Endodermal cell (in vitro differentiated cells): ENCODE measurements around the gene UQCR10. TPM values are rescaled to one million over a fixed set of nuclear protein-coding genes. Genes with fewer than 3 reads are reported as not detected.

Experiments used
- DNase-seq: peaks from one replicate; pipeline ENCODE4 v3.0.0-alpha.2; 2017
- H3K27ac ChIP-seq: 2 replicates; pipeline ENCODE4 v1.5.1; 2013; ENCODE audit warnings: mild to moderate bottlenecking, low read depth, low read length, moderate library complexity
- H3K27me3 ChIP-seq: 2 replicates; pipeline ENCODE4 v1.6.1; 2013; ENCODE audit warnings: mild to moderate bottlenecking, low read length, moderate library complexity; ENCODE audit not compliant: insufficient read depth, control insufficient read depth, poor library complexity, severe bottlenecking
- H3K36me3 ChIP-seq: 2 replicates; pipeline ENCODE4 v1.7.0; 2013; ENCODE audit warnings: mild to moderate bottlenecking, low read length, moderate library complexity; ENCODE audit not compliant: control insufficient read depth, insufficient read depth
- H3K4me1 ChIP-seq: one replicate; pipeline ENCODE4 v1.7.0; 2013; ENCODE audit warnings: low read length; ENCODE audit not compliant: control insufficient read depth, insufficient read depth
- H3K4me3 ChIP-seq: 2 replicates; pipeline ENCODE4 v1.5.1; 2013; ENCODE audit warnings: mild to moderate bottlenecking, low read length, moderate library complexity
- H3K9ac ChIP-seq: 2 replicates; pipeline ENCODE4 v1.6.1; 2013; ENCODE audit warnings: mild to moderate bottlenecking, low read length, moderate library complexity; ENCODE audit not compliant: poor library complexity, severe bottlenecking; ENCODE audit errors: extremely low read depth
- H3K9me3 ChIP-seq: 2 replicates; pipeline ENCODE4 v1.6.1; 2013; ENCODE audit warnings: mild to moderate bottlenecking, low read length, moderate library complexity; ENCODE audit not compliant: control insufficient read depth
- H3K27ac Mint-ChIP-seq: 2 replicates; pipeline ENCODE4 v1.8.0; 2020; ENCODE audit warnings: mixed read lengths
- H3K27me3 Mint-ChIP-seq: 2 replicates; pipeline ENCODE4 v1.8.0; 2021; ENCODE audit warnings: mild to moderate bottlenecking, mixed read lengths; ENCODE audit not compliant: insufficient read depth
- H3K36me3 Mint-ChIP-seq: 2 replicates; pipeline ENCODE4 v1.8.0; 2020; ENCODE audit warnings: low read depth, mixed read lengths
- H3K4me1 Mint-ChIP-seq: 2 replicates; pipeline ENCODE4 v1.8.0; 2020; ENCODE audit warnings: mixed read lengths
- H3K4me3 Mint-ChIP-seq: 2 replicates; pipeline ENCODE4 v1.8.0; 2020; ENCODE audit warnings: mild to moderate bottlenecking, moderate library complexity, mixed read lengths
- H3K9me3 Mint-ChIP-seq: 2 replicates; pipeline ENCODE4 v1.8.0; 2020; ENCODE audit warnings: mild to moderate bottlenecking, mixed read lengths
- WGBS, 2 experiments: methylation state at CpG; one replicate each; pipeline versions ENCODE4 v1.1.5 to v1.1.7; 2013; ENCODE audit warnings: missing lambda C conversion rate in 2 of 2, mixed read lengths in 1 of 2; ENCODE audit not compliant: insufficient coverage in 1 of 2, insufficient read length in 1 of 2; 5-methylcytosine and 5-hydroxymethylcytosine counted together
- total RNA-seq, 2 donors: library from RNA; stranded (reverse); fragmentation: NEBNext Ultra II Directional in 1 of 2; extraction: Animal tissue kit (Norgen Biotek cat#: 25700) in 1 of 2; gene quantifications; 2 replicates in 1 of 2; 3 replicates in 1 of 2; pipeline ENCODE4 v1.2.1, GENCODE V29; 2021
- TF ChIP-seq, protein P1 (sequence below): fragments of 200-600 bp; sonication (generic); conservative IDR thresholded peaks from 2 replicates; pipeline ENCODE4 v1.5.0; 2021; ENCODE audit warnings: antibody characterized with exemption, mild to moderate bottlenecking

UQCR10 gene
- total RNA-seq, 2 donors from 2014 or later = 111 to 120 TPM

DNA sequence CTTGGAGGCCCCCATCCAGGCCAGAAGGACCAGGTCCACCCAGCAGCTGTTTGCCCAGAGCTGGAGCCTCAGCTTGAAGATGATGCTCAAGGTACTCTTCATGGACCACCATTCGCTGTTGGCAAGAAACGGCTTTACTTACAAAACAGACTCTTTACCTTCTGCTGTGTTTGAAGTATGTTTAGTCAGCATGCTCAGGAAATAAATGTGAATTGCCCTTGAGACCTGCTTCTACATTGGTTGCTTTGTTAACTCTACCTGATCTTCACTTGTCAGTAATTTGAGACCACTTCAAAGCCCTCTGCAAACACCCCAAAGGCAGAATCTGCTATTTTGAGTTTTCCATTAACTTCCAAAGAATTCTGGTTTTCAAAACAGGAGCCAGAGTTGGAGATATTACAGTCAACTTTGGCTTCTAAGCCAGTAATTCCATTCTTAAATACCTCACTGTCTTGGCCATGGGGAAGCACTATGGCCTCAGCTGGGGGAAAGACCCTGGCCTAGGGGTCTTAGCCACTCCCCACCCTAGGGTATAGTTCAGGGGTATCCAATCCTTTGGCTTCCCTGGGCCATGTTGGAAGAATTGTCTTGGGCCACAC, 2.7 kb downstream of the UQCR10 start:
- 100% methylated on average over 1 to 2 of the region's 2 CpGs for WGBS, 2 experiments
- Mint-ChIP-seq H3K36me3 (peaks cover 22% of the 10 kb centered on the region), H3K9me3 (no peaks in the 10 kb centered on the region), H3K27me3 (no peaks in the 10 kb centered on the region), H3K4me3 (no peak overlapping the region), H3K27ac (no peak overlapping the region), H3K4me1 (peaks cover 12% of the 10 kb centered on the region)
- no peak overlapping the region for H3K27ac ChIP-seq
- no peaks in the 10 kb centered on the region for H3K4me1 ChIP-seq
- no peaks in the 10 kb centered on the region for H3K9me3 ChIP-seq
- H3K36me3 ChIP-seq = peaks cover 16% of the 10 kb centered on the region
- no peak overlapping the region for H3K9ac ChIP-seq
- DNase-seq = no peak
- no peak overlapping the region for H3K4me3 ChIP-seq
- TF ChIP-seq, protein P1, sequence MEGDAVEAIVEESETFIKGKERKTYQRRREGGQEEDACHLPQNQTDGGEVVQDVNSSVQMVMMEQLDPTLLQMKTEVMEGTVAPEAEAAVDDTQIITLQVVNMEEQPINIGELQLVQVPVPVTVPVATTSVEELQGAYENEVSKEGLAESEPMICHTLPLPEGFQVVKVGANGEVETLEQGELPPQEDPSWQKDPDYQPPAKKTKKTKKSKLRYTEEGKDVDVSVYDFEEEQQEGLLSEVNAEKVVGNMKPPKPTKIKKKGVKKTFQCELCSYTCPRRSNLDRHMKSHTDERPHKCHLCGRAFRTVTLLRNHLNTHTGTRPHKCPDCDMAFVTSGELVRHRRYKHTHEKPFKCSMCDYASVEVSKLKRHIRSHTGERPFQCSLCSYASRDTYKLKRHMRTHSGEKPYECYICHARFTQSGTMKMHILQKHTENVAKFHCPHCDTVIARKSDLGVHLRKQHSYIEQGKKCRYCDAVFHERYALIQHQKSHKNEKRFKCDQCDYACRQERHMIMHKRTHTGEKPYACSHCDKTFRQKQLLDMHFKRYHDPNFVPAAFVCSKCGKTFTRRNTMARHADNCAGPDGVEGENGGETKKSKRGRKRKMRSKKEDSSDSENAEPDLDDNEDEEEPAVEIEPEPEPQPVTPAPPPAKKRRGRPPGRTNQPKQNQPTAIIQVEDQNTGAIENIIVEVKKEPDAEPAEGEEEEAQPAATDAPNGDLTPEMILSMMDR = no peak
- no peaks in the 10 kb centered on the region for H3K27me3 ChIP-seq

DNA sequence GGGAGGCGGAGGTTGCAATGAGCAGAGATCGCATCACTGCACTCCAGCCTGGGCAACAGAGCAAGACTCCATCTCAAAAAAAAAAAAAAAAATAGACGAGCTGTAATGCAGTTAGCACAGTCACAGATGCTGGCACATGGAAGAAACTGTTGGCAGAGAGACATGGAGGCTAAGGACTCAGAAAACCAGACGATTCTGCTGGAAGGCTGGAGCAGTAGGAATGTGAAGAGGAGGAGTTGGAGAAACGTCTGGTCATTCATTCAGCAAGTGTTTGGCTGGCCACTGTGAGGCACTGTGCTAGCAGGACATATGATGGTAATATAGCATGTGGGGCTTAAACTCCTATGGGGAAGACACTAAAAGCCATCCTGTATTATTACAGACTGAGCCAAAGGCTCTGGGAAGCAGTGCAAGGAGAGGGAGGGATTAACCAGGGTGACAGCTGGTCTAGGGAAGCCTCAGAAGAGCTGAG, 5.0 kb downstream of the UQCR10 start:
- Histone ChIP-seq H3K4me3 (no peak overlapping the region), H3K9ac (no peak overlapping the region), H3K9me3 (no peaks in the 10 kb centered on the region), H3K4me1 (no peaks in the 10 kb centered on the region), H3K27ac (no peak overlapping the region), H3K27me3 (no peaks in the 10 kb centered on the region), H3K36me3 (peaks cover 16% of the 10 kb centered on the region)
- Mint-ChIP-seq H3K27ac (peak overlapping the region; percentile 62), H3K4me3 (no peak overlapping the region), H3K9me3 (no peaks in the 10 kb centered on the region), H3K36me3 (peaks cover 22% of the 10 kb centered on the region), H3K4me1 (peaks cover 14% of the 10 kb centered on the region), H3K27me3 (no peaks in the 10 kb centered on the region)
- DNase-seq = peak; percentile 71
- 72 to 81% methylated on average over 5 of the region's 5 CpGs for WGBS, 2 experiments
- TF ChIP-seq, protein P1 = peak; percentile 73

GRCh38 chr22:29773233-29773632, 6.1 kb downstream of the UQCR10 start:
- Mint-ChIP-seq H3K4me1 (peaks cover 10% of the 10 kb centered on the region), H3K9me3 (no peaks in the 10 kb centered on the region), H3K36me3 (peaks cover 22% of the 10 kb centered on the region), H3K27ac (no peak overlapping the region), H3K4me3 (no peak overlapping the region), H3K27me3 (no peaks in the 10 kb centered on the region)
- Histone ChIP-seq H3K27ac (no peak overlapping the region), H3K36me3 (peaks cover 16% of the 10 kb centered on the region), H3K9me3 (no peaks in the 10 kb centered on the region), H3K27me3 (no peaks in the 10 kb centered on the region), H3K9ac (no peak overlapping the region), H3K4me1 (no peaks in the 10 kb centered on the region), H3K4me3 (no peak overlapping the region)
- peak; percentile 69 for DNase-seq
- TF ChIP-seq, protein P1 = no peak
- 60 to 76% methylated on average over 2 of the region's 2 CpGs for WGBS, 2 experiments
